Dedifferentiated amniotic fluid mesenchymal stem cell (primary cell): ENCODE data around the gene MLPH.
A peak's percentile ranks its signal among the peaks of the same experiment; 100 is the strongest.

Source experiments
- DNase-seq: peaks from one replicate; pipeline ENCODE4 v3.0.0-alpha.2; 2016; ENCODE audit errors: extremely low spot score

MLPH gene

DNA sequence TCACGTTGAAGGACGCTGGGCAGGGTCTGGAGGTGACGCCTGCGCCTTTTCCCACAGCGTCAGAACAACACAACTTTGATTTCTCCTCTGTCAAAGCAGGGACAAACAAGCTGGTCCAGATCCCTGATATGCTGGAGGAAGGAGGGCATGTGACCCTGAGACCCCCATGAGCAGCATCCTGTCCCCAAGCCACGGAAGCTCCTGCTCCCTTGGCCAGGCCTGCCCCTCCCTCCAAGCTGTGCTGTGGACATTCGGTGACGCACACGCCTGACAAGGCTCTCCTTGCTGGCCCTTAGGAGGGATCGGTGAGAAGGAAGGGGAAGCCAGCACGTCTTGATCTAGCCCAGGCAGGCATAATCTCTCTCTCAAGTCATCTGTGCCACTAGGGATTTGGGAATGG is 11.3 kb downstream of the MLPH start:
- no peak for DNase-seq

DNA sequence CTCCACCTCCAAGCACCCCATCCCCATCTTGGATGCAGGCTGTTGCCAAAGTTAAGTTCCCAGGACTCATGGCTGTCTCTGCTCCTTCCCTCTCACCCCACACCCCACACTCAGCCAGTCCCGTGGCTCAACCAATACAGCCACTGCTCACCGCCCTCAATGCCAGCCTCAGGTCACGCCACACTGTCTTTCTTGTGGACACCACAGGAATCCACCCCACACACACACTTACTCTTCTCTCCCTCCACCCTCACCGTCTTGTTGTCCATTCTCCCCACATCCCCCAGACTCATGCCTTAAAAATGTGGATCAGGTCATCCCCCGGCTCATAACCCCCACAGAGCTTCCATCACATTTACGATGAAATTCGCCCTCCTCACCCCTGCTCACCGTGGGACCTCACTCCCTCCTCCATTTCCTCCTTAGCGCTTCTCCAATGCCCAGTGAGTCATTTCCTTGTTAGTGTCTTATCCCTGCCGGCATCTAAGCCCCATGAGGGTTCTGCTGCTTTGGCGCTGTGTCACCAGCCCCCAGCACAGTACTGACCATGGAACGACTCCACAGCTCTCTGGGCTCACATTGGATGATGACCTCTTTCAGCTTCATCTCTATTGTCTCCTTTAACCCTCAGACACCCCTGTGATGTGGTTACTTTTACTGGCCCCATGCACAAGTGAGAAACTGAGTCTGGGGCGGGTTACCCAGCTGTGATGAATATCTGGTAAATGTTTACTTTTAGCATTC is 13.8 kb downstream of the MLPH start:
- peak; percentile 81 for DNase-seq

DNA sequence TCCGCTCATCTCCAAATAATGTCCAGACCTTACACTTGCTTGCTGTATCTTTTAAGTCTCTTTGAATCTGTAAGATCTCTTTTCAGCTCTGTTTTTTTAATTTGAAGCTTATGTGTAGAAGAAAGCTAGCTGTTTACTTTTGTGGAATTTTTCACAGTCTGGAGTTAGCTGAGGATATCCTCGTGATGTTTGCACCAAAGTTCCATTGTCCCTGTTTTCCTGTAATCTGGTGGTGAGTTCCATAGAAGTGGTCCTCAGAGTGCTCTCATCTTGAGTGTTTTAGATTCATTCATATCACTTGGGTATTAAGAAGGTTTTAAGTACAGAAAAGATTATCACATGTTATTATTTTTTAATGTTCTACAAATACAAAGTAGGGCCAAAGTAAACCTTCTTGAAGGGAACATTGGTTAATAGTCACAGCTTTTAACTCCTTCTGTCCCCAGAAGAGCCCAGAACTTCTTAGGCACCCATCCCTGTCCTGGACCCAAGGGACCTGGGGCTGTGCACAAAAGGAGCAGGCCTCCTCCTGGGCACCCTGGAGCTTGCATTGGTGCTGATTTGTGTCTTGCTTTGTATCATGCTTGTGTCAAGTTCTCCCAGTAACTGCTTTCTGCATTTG is 15.0 kb downstream of the MLPH start:
- DNase-seq: no peak

DNA sequence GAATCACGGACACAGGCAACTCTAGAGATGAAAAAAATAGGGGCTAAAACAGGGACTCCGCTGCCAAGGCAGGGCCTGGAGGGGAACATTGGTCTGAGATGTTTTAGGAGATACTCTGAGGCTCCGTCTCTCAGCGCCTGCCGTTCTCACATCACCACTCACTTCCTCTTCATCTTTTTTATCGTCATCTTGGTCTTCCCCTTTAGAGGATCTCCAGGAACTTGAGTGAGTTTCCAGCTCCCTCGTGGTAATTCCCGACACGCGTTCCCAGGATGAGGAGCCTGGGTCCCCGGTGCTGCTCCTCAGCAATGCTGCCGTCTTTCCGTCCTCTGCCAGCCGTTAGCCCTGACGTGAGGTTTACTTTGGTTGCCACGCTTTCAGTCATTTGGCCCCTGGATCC is 16.1 kb downstream of the MLPH start:
- no peak for DNase-seq

DNA sequence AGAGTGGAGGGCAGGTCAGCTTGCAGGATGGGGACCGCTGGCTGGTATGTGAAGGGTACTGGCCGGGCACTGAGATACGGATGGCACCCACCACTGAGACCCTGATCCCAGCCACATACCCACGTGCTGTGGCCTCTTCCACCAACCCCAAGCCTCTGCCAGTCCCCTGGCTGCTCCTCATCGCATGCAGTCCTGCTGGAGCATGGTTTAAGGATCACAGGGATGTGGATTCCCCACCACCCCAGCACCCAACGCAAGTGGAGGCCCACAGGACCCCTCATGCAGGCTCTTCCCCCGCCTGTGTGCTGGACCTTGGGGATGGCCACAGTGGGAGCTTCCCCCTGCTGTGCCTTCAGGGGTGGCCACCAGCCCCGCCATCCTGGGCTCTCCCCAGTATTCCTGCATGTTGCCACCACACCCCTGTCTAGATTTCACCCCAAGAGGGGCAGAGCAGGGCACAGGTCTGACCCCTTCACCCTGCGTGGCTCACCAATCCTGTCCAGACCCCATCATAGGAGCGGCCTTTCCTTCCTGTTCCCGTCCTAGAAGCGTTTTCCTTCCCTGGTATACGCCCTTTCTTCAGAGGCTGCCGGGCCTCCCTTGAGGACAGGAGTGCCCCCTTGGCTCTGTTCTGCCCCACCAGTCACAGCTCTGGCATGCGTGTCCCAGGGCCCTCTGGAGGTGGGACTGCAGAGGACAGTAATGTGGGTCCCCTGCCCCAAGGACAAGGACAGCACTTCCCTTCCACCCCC is 18.3 kb downstream of the MLPH start:
- no peak for DNase-seq

DNA sequence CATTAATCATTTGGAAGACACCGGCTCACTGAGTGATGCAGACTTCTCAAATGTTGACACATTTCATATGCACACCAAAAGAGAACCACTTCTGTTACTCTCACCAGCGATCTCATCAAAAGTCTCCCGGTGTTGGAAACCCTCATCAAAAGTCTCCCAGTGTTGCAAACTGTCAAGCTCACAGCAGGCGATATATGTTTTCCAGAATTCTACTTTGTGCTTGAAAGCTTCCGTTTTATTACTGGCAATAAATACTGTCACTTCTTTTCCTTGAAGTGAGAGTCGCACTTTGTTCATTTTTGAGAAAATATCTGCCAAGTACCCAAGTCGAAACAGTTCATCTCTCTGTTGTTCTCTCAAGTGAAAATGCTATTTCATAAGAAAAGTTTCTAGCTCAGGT is 20.5 kb downstream of the MLPH start:
- DNase-seq: no peak

DNA sequence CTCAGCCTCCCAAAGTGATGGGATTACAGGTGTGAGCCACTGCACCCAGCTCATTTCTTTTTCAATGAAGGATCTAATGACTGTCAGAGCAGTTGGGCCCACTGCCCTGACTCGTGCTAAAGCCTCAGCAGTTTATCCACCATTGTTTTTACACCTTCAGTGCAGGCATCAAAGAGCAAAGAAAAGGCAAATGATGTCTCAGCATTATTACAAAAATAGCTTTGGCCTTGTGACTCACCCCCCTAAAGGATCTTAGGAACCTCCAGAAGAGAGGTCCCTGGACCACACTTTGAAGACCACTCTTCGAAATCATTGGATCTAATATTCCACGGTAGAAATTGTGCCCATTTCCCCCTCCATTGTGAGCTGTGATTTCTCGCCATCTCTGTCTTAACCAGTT is 21.3 kb downstream of the MLPH start:
- no peak for DNase-seq

DNA sequence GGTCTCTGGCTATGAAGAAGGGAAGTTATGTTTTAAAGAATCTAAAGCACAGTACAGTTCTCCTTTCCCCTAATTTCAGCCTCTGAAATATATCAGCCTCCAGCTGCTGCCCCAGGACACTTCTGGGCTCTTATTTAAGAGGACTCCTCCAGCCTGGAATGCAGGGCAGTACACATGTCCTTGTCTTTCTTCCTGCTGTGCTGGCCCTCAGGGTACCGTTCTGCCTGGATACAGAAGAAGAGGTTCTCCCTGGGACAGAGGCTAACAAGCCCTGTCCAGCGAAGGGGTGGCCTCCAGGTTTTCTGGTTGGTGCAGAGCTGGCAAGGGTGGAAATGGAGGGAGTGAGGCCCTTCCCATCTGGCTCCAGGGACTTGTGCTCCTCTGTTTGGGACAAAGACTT is 22.1 kb downstream of the MLPH start:
- no peak for DNase-seq

DNA sequence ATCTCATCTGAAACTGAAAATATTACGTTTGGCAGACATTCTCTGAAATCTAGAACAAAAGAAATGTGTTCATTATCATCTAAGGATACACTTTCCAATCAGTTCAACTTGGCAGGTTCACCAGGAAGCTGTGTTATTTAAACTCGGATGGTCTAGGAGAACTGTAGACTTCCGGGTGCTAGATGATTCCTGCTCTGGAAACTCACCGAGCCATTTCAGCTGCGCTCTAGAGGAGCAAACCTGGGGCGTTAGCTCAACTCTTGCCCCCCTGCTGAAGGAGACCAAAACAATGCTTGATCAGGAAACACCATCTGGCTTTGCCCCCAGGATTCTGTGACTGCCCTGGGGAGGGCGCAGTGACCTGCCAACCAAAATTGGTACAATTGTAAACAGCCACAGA is 22.9 kb downstream of the MLPH start:
- DNase-seq: no peak

DNA sequence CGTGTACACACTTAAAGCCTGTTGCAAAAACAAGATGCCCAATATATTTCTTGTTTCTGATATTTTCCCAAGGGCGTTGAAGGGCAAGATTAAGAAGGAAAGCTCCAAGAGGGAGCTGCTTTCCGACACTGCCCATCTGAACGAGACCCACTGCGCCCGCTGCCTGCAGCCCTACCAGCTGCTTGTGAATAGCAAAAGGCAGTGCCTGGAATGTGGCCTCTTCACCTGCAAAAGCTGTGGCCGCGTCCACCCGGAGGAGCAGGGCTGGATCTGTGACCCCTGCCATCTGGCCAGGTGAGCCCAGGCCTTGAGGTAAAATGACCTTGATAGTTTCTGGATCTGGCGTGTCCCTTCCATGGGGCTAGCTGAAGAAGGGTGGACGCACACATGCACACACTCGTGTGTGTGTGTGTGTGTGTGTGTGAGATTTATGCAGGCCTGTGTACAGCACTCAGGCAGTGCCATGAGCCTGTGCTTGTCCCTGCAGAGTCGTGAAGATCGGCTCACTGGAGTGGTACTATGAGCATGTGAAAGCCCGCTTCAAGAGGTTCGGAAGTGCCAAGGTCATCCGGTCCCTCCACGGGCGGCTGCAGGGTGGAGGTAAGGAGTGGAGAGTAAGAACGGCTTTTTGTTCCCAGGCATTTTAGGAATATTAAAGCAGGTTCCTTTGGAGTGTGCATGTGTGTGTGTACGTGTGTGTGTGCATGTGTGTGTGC is 23.6 kb downstream of the MLPH start:
- DNase-seq: no peak

DNA sequence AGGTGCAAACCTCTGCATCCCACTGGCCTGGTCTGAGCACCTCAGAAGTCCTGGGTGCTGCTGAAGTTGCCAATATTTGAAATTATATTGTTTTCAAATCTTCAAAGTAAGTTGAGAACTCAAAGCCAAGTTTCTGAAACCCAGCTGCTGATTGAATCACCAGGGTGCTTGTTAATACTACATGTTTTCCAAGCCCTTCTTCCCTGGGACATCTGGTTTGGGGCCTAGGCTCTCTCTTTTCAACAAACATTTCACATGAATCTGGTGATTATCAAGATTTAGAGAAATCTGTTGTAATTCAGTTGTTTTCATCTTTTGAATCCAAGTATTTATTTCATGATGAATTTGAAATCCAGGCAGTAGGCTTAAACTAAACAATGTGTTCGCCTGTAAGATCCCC is 24.4 kb downstream of the MLPH start:
- DNase-seq: no peak

DNA sequence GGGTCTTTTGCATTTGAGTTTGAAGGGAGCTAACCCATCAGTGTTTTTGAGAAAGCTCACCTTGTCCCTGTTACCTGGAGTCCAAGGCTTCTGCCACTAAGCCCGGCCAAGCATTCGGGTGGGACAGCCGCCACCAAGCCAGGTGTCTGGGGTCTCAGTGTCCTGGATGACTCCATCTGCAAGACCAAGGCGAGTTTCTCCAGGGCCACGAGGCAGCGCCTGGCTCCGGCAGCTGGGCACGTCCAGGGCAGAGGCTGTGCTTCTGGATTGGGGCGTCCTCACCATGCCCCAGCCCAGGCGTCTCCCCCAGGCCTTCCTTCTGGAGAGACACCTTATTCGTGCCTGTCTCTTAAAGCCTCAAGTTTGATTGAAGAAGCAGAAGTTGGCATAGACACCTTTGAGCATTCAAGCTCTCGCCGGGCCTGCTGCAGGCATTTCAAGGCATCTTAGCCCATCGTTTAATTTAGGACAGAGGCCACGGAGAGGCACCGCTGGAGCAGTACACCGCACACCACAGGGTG is 24.9 kb downstream of the MLPH start:
- no peak for DNase-seq

DNA sequence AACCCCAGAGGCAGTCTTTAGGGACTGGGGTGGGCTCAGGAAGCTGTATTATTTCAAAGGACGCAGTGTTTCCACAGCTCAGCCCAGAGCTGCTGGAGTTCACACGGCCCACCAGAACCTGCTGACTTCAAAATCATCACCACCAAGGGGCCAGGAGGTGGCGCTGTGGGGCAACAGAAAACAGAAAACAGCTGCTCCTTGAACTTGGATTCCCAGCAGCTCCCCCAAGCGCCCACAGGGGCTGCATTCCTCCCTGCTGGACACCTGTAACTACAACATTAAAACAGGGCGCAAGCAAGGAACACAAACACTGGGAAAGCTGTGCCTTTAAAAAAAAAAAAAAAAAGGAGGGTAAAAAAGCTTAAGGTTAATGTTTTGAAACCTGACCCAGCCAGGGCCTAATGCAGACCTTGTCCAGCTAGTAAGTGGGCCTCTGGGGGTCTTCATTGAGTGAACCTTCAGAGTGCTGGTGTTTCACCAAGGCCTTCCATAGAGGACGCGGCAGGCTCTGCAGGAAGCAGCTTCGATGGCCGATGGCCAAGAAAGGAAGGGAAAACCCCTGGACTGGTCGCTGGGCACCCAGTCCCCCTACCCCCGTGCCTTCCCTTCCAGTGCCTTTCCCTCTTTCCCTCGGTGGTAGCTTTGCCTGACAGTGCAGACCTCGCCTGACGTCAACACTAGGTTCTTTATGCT is 25.9 kb downstream of the MLPH start:
- DNase-seq: peak; percentile 84

DNA sequence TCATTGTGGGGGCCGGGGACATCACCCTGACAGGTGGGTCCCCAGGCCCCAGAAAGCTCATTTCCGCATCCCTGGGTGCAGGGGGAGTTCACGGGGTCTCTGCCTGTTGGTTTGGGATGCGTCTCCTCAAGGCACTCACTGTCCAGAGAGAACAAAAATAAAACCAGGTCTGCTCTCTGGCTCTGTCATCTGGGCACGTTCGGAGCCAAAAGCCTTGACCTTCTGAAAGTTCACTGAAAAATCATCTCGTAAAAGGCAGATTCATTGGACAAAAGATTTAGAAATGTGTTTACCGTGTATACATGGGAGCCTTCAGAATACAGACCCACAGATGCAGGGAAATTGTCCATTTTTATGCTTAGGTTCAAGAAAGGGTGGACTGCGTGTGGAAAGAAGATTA is 26.6 kb downstream of the MLPH start:
- no peak for DNase-seq

DNA sequence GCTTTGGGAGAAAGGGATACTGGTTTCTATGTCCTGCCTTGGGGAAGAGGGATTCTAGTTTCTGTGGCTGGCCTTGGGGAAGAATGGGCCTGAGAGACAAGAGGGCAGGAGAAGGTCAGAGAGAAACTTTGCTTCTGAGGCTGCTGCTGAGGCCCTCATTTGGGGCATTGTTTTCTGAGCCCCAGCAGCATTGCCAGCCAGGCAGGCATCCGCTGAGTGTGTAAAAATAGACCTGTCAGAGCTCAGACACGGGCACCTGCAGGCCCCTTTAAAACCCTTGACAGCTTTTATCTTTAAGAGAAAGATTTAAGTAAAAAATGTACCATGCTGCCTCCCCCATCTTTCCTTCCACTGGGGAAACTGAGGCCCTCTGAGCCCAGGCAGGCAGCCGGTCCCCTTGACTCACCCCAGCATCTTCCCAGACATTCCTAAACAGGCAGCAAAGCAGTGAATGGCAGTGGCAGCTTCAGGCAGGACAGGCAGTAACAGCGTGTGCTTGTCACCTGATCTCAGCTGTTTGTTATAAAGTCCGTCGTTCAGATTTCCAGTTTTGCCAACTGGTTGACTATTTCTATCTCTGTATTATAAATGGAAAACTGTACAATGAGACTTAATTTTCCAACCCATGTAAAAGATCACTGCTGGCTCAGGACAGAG is 27.6 kb downstream of the MLPH start:
- DNase-seq: no peak

DNA sequence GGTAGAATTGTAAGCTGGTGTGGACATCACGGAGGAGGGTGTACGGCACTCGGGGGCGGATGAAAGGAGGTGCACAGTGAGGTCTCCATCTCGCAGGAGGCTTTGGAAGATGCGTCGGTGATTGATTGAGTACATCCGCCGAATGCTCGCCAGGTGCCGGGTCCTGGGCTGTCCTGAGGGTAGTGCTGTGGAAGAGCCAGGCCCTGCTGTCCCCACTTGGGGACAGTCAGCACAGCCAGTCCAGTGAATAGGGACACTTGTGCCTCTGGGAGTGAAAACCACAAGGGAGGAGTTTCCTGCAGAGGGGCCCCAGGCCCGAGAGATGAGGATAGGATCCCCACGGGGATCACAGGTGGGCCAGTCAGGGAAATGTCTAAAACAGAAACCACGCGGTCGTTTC is 28.1 kb downstream of the MLPH start:
- no peak for DNase-seq

DNA sequence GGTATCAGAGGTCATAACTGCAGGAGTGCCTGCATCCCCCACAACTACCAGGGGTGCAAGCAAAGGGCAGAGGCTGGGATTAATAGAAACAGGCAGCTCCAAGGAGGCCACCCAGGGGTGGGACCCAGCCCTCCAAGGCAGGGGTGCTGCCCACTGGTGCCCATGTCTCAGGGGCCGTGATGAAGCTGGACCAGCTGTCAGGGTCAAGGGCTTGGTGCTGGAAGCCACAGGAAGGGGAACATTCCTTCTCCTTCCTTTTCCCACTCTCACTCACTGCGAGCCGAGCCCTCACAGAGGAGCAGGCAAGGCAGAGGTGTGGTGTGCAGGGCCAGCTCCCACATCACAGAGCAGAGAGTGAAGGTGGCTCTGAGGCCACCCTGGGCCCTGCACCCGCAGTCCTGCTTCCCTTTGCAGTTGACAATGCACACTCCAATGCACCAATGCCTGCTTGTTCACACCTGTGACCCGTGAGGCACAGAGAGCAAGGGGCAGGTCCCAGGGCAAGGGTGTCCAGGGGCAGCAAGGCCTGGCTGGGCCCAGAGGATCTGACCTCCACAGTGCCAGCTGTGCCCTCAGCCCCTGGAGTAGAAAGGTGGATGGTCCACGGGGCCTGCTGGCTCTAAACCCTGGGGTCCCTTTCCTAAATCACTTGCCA is 28.7 kb downstream of the MLPH start:
- no peak for DNase-seq

DNA sequence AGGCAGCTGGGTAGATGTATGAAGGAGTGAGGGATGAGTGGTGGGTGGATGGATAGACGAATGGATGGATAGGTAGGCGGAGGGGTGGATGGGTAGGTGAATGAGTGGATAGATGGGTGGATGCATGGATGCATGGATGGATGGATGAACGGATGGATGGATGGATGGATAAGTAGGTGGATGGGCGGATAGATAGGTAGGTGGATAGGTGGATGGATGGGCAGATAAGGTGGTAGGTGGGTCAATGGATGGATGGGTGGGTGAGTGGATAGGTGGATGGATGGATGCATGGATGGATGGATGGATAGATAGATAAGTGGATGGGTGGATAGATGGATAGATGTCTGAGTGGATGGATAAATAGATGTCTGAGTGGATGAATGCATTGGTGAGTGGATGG is 30.1 kb downstream of the MLPH start:
- DNase-seq: no peak

DNA sequence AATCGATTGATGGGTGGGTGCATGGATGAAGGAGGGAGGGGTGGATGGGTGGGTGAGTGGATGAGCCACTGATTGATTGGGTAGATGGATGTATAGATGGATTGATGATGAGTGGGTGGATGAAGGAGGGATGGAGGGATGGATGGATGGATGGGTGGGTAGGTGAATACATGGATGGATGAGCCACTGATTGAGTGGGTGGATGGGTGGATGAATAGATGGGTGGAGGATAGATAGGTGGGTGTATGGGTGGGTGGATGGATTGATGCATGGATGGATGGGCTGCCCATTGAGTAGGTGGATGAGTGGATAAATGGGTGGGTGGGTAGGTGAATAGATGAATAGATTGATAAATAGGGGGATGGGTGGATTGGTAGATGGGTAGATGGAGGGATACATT is 30.9 kb downstream of the MLPH start:
- DNase-seq: no peak

DNA sequence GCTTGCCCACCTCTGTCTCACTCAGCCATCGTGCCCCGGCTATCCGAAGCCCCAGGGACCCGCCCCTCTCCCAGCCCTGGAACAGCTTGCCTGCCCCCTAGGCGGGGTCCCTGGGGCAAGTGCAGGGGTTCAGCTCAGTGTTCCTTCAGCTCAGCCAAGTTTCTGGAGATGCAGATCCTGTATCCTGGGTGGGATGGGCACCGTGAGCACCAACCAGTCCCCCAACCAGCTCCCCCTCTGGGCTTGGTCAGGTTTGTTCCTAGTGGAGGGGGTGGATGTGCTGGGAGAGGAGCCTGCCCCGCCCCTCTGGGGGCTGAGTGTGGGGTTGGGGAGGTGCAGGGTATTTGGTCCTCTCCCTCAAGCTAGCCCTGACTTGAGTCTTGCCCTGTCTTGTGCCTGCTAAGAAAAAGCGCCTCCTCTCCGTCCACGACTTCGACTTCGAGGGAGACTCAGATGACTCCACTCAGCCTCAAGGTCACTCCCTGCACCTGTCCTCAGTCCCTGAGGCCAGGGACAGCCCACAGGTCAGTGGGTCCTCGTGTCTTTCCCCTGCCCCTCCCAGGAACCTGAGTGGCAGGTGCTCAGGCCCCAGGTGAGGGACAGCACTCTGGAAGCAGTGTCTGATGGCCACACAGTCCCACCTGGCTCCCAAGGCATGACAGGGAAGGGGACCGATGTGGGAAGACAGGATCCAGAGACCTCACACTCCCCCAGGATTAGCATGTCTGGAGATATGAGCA is 32.6 kb downstream of the MLPH start:
- DNase-seq: no peak
